GM21360 (cell line): ENCODE measurements around the gene TMPRSS2.

Source experiments
- ATAC-seq: cut with Tn5 transposase; IDR thresholded peaks from one replicate; pipeline ENCODE4 v1.9.1; 2021; ENCODE audit warnings: mild to moderate bottlenecking, moderate library complexity; ENCODE audit not compliant: unreplicated experiment

Gene TMPRSS2

DNA sequence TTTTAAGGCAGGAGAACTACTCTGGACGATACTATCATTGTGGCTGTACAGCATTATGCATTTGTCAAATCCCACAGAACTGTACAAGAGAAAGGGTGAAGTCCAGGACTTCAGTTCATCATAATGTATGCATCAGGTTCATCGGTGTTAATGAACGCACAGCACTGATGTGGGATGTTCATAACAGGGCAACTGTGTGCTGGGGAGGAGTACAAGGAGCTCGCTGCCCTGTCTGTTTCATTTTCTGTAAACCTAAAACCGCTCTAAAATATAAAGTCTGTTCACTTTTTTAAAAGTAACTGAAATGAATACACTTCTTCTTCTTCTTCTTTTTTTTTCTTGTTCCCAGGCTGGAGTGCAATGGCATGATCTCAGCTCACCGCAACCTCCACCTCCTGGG lies 25.0 kb downstream of the TMPRSS2 start:
- no peak for ATAC-seq

DNA sequence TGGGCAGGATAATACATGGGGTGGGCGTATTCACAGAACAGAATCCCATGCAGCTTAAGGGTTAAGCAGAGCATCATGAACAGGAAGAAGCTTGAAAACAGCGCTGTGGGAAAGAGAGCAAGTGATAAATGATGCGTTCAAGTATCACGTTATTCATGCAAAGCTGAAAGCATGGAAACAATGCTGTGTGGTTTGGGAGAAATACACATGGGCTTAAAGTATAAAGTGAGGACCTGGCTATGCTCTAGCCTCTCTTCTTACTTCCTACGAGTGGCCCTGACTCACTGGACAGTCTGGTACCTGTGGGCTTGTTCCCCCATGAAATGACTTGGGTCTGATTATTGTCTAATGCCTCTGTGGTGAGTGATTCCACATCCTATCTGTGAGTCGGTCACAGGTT lies 25.7 kb downstream of the TMPRSS2 start:
- ATAC-seq, result no peak

DNA sequence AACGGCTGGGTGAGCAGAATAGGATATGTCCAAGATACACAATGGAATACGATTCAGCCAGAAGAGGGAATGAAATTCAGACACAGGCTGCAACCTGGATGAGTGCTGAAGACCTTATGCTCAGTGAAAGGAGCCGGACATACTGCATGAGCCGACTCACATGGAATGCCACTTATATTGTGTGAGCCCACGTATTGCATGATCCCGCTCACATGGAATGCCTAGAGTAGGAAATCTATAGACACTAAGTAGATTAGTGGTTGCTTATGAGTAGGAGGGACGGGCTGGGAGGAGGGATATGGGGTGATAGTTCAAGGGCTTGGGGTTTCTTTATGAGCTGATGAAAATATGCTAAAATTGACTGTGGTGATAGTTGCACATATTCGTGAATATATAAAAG lies 26.8 kb downstream of the TMPRSS2 start:
- no peak for ATAC-seq

DNA sequence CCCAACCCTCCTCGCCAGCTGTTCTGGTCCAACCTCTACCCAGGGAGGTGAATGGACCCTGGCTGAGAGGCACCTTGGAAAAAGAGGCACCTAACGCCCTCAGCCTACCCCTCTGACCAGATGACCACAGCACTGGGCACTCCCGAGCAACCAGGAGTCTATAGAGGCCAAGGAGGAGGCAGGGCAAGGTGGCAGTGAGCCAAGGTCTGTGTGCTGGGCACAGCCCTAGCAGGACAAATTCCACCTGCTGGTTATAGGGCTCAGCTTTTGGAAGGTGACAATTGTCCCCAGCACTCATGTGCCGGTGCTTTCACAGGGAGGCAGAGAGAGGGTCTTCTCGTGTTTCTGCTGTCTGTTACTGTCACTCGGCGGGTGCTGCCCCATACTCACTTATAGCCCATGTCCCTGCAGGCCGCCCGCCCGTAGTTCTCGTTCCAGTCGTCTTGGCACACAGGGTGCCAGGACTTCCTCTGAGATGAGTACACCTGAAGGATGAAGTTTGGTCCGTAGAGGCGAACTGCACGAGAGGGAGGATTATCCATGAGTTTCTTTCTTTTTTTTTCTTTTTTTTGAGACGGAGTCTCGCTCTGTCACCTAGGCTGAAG lies 27.8 kb downstream of the TMPRSS2 start:
- no peak for ATAC-seq

GRCh38 chr21:41479686-41480085 lies 28.3 kb downstream of the TMPRSS2 start:
- ATAC-seq, result no peak

DNA sequence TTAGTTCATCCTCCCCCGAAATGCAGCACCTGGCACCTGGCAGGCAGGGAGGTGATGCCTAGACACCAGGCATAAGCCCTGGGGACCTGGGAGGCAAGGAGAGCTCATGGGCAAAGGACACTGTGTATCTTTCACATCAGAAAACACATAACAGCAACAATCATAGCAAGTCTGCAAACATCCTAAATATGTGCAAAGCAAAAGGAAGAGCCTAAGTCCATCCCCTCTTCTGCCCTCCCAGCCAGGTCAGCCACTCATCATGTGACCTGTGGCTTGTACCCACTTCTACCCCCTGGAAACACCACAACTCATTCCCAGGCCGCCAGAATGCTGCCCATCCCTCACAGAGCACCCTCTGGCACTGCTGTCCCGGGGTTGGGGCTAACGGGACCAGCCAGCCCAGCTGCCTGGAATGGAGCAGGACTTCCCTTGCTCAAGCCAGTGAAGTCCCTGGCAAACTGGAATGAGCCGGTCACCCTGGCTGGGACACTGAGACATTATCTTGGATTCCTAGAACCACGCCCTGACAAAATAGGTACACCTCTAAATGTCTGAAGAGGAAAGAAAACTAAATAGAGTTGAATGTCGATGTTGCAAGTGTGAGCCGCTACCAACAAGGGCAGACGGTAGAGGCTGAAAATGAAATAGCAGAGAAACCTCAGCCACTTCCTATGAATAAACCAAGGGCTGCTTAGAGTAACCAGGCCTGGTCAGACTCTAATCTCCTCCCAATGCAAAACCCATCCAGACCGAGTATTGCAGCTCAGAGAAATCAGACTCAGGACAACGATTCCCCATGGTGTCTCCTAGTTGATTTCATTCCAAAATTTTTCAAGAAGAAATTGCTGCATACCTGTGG lies 29.4 kb downstream of the TMPRSS2 start:
- no peak for ATAC-seq

GRCh38 chr21:41477641-41478318 lies 30.2 kb downstream of the TMPRSS2 start:
- no peak for ATAC-seq

DNA sequence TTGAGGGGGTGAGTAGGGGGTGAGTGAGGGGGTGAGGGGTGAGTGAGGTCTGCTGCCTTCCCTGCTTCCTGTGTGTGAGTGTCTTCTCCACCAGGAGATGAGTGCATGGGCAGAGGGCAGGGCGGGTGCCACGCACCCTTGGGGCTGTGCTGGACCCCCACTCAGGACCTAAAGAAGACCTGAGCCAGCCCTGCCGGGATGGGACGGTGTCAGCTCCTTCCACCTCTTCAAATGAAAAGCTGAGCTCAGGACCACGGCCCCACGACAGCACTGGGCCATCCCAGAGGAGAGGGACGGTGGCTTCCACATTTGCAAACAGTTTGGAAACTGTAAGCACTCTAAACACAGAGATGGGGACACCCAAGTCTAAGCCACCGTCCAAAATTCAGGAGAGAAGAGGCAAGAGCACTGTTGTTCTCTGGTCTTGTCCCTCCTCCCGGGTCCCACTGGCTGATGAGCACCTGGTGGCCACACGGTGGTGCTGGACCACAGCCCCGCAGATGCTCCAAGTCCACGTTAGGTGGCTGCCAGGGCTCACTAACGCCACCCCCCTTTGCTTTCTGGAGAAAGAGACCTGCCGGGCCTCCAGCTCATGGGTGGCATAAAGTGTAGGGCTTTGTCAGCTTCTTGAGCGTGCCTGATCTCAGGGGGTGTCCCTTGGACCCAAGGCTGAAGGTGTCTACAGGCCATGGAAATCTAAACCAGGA lies 32.1 kb downstream of the TMPRSS2 start:
- ATAC-seq, result no peak

DNA sequence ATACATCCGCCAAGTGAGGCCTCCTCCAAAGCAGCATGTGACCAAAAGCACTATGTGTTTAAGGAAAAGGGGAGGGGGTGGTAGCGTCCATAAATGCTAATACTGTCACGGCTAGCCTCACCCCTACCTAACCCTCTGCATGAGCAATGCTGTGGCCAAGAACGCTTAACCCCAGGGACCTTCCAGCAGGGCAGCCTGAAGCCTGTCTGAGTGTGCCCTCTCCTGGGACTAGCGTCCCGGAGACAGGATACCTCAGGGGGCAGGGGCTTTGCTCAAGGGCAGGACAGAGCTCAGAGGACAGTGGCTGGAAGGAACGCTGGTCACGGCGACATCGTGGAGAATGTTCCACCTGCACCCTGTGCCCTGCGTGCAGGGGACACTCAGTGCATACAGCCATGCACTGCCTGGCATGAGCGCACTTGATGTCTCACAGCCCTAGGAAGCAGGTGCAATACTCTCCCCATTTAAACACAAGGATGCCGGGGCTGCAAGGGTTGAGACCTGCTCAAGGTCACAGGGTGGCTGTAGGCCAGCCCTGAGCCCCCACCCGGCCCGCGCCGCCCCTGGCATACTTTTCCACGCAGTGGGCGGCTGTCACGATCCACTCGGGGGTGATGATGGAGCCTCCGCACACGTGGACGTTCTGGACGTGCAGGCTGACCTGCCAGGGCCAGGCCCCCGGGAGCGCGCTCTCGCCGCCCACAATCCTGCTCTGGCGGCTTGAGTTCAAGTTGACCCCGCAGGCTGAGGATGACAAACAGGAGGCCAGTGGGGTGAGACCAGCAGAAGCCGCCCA lies 35.0 kb downstream of the TMPRSS2 start:
- ATAC-seq, result no peak

DNA sequence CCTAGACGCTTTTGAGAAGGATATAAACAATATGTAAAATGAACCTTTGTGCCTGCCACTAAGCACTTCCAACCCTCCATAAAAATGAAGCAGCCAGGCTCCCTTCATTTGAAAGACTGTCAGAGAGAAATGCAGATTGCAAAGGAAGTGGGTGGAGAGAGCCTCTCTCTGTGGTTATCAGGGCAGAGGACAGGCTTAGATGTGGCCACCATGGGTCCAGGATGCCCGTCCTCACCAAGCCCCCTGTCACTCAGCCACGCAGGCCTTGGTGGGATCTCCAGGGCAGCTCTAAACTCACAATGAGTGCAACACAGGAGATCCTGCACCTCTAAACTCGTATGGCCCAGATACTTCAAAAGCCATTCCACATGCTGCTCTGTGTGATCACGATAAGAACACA lies 37.9 kb downstream of the TMPRSS2 start:
- no peak for ATAC-seq

- no peak for ATAC-seq
Measured at GRCh38 chr21:41466024-41466820, 41.7 kb downstream of the TMPRSS2 start.

DNA sequence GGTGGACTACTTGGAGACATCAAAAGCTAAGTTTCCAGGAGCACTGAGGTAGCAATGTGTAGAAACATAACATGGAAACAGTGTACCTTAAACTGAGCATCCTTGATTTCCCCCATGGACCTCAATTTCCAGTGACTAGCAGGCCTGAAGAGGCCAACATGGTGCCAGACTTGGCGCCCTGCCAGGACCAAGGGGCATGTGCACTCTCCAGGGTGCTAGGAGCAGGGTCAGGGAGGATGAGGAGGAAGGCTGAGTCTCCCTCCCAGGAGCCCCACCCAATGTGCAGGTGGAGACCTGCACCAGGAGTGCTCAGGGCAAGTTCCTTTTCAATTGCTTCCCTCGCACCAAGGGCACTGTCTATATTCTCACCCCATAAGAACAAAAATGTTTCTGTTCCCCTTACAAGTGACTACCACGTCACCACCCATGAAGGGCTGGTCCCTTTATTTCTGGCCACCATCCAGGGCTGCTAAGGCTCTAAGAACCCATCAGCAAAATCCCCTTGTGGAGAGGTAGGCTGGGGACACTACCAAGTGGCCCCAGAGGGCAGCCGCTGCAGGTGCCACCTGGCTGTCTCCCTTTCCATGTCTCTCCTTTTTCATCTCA lies 42.7 kb downstream of the TMPRSS2 start:
- ATAC-seq, result no peak

DNA sequence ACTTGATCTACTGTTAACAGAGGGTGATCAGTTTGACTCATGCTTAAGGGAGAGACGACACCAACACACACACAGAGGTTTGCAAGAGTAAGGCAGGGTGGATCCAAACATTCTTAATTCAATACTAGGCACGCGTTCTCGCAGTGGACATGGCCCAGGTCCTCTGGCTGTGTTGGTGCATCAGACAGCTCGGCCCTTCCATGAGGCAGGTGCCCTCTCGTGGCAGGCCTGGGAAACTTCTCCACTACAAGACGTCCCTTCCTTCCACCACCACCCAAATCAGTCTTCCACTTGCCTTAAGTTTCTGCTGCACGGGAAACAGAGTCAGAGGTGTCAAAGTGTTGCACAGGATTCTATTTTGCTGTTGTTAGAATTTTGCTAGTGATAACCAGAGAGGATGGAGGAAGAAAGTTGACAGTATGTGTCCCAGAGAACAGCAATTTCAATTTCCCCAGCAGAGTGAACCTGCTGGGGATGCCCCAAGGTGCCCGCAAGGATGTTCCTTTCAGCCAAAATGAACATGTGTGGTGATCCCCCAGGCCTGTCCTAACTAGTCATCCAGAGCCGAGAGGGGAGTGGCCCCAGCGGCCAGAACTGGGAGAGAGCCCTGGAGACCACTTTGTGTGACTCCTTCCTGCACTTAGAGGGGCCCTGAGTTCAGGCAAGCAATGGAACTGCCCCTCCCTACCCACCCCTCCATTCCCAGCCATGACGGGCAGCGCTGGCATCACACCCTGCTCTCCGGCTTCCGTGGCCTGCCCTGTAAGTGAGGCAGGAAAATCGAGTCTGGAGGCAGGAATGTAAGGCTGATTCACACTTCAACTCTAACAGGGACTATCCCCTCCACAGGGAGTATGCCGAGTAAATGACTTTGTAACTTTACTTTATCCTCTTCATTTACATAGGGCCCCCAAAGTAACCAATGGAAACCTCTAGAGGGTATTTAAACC lies 47.1 kb downstream of the TMPRSS2 start:
- ATAC-seq, result no peak

DNA sequence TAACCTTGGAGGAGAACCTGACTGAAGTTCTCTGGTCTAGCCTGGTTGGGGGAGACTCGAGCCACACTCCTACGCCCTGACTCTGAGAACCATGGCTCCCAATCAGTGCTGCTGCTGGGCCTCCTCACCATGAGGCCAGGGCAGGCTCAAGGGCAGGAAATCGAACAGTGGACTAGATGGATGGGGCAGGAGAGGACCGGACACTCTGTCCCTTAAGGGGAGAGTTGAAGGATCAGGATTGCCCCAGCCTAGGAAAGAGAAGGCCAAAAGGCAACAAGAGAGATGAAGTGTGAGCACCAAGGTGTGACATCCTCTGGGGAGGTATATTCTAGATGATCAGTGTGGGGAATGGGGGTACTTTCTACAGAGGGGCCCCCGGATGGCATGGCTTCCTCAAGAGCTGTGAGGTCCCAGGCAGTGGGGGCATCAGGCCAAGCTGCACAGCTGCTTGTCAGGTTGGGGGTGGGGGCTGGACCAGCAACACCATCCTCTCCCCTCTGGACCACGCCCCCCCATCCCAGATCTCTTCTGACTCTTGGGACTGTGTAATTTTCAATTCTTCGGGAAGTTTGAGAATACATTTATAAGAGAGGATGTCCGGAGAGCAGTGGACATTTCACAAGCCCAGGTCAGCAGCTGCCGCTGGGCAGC lies 47.9 kb downstream of the TMPRSS2 start:
- ATAC-seq, result no peak

GRCh38 chr21:41458559-41458958 lies 49.4 kb downstream of the TMPRSS2 start:
- ATAC-seq, result no peak

GRCh38 chr21:41458121-41458520 lies 49.8 kb downstream of the TMPRSS2 start:
- no peak for ATAC-seq

- no peak for ATAC-seq
Measured at GRCh38 chr21:41453761-41454160, 54.2 kb downstream of the TMPRSS2 start.

DNA sequence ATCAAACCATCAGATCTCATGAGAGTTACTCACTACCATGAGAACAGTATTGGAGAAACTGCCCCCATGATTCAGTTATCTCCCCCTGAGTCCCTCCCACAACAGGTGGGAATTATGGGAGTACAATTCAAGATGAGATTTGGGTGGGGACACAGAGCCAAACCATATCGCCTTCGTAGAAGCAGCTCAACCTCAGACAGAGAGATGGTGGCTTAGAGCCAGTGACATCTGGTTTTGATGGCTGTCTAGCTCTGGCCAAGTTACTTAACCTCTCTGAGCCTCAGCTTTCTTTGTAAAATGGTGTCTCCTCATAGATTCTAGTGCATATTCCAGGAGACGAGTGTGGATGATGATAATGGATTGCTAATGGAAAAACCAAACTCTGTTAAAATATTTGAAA lies 54.8 kb downstream of the TMPRSS2 start:
- no peak for ATAC-seq
